VCaP (cell line): ENCODE data around the gene TET3.
A peak's percentile ranks its signal among the peaks of the same experiment; 100 is the strongest.

ENCODE experiments used
- H3K27ac ChIP-seq: fragments of 450-650 bp; 2 replicates; pipeline ENCODE4 v1.5.1; 2017
- TF ChIP-seq, protein P1 (sequence below): fragments of 450-650 bp; conservative IDR thresholded peaks from 2 replicates; pipeline ENCODE4 v1.5.1; 2017; ENCODE audit warnings: mild to moderate bottlenecking, moderate library complexity

The TET3 gene

DNA sequence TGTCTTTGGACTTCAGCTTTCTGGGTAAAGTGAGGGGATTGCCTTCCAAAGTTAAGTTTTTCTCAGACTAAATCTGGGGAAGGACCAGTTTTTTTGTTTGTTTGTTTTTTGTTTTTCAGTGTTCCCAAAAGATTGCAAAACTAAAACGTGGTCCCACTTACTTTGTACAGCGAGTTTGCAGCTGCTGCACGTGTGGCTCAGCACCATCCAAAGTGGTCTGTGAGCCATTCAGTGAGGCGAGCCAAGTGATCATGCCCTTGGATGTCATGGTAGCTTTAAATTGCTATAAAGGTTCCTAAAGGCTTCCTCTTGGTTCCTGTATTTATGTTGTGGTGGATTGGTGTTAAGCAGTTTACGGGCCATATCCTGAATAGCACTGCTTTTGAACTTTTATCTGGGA lies 23.0 kb downstream of the TET3 start:
- H3K27ac ChIP-seq, result peak overlapping the region; percentile 89
- TF ChIP-seq, protein P1, sequence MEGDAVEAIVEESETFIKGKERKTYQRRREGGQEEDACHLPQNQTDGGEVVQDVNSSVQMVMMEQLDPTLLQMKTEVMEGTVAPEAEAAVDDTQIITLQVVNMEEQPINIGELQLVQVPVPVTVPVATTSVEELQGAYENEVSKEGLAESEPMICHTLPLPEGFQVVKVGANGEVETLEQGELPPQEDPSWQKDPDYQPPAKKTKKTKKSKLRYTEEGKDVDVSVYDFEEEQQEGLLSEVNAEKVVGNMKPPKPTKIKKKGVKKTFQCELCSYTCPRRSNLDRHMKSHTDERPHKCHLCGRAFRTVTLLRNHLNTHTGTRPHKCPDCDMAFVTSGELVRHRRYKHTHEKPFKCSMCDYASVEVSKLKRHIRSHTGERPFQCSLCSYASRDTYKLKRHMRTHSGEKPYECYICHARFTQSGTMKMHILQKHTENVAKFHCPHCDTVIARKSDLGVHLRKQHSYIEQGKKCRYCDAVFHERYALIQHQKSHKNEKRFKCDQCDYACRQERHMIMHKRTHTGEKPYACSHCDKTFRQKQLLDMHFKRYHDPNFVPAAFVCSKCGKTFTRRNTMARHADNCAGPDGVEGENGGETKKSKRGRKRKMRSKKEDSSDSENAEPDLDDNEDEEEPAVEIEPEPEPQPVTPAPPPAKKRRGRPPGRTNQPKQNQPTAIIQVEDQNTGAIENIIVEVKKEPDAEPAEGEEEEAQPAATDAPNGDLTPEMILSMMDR, result no peak

DNA sequence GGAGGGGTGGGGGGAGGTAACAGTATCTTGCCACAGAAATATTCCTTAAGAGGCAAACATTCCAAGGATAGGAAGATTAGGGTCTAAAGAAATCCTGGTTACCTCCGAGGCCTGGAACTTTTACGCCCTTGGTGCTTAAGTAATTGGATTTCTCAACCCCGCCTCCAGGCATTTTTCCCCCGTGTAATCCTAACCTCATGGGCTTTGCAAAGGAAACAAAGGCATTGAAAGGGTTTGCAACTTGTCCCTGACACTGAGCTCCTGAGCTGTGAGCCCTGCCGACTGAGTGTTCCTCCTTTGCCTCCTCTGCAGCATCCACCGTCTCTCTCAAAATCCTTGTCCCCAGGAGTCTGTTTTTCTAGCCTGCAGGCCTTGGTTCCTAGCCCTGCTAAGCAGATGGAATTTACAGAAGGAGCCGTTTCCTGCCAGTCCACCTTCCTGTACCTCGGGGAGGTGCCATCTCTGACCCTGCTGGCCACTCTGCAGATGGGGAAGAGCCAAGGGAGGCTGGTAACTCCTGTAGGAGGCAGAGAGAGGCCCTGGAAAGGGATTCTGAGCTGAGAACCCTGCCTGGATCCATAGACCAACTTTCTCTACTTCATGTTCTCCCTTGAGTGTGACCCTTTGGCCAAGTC lies 24.2 kb downstream of the TET3 start:
- H3K27ac ChIP-seq, result peak overlapping the region; percentile 89
- TF ChIP-seq, protein P1, result no peak

DNA sequence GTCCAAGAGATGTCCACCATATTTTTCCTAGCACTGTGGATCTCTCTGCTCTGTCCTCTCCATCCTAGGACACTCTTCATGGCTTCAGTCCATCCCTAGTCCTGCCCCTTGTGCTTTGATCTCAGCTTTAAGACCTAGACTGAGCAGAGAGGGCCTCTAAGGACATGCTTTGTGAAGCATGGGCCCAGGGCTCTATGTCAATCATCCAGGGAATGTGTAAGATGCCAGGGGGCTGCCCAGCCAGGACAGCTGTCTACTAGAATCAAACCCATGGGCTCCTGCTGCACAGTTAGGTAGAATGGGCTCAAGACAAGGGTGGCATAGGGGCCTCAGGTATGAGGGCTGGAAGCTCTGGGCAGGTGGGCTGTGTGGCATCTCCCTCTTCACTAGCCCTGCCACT lies 24.9 kb downstream of the TET3 start:
- TF ChIP-seq, protein P1, result no peak
- H3K27ac ChIP-seq, result peak overlapping the region; percentile 89

DNA sequence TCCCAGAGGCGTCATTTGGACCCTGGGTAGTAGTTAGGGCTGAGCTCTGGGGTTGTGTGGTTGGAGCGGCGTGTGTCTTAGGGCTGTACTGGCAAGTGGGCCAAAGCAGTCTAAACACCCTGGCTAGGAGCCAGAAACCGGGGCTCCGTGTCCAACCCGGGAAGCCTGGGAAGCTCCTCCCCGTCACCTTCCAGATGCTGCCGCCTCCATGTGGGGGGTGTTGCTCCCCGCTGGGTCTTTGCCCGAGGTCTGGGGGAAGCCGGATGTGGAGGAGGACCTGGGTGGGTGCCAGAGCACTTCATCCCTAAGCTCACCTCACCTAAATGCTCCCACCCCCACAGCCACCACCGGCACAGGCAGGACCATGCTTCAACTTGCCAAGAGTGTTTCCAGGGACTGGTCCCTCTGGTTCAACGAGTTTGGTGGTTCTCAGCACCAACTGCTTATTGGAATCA lies 25.4 kb downstream of the TET3 start:
- TF ChIP-seq, protein P1, result no peak
- peak overlapping the region; percentile 89 for H3K27ac ChIP-seq

DNA sequence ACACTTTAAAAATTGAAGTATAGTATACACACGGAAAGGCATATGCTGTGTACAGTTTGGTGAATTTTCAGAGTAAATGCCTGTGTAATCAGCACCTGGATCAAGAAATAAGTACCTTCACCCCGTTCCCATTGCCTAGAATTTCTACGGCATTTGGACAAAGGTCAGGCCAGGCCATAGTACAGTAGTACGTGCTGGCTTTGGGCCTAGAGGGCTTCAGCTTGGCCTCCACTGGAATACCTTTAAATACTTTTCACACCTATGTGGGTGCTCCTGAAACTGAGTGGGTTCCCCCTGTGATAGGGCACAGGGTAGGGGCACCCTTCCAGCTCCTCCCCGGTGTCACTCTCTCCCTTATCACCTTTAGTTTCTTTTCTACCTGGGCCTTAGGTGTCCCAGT lies 26.5 kb downstream of the TET3 start:
- TF ChIP-seq, protein P1, result no peak
- H3K27ac ChIP-seq, result peak overlapping the region; percentile 89

DNA sequence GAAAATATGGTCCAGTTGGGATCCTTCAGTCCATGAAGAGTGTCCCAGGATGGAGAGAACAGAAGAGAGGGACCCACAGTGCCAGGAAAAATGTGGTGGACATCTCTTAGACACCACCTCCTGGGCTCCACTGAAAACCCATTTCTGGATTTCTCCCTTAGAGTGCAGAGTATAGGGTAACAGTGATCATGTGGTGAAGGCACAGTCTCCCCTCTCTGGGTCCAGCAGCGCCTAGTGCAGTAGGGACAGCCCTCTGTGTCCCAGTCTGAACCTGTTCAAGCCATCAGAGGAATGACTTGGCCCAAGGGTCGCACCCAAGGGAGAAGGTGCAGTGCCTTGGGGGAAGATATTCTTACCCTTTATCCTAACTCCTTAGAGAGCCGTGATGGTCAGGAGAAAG lies 30.1 kb downstream of the TET3 start:
- TF ChIP-seq, protein P1, result no peak
- no peak overlapping the region for H3K27ac ChIP-seq

DNA sequence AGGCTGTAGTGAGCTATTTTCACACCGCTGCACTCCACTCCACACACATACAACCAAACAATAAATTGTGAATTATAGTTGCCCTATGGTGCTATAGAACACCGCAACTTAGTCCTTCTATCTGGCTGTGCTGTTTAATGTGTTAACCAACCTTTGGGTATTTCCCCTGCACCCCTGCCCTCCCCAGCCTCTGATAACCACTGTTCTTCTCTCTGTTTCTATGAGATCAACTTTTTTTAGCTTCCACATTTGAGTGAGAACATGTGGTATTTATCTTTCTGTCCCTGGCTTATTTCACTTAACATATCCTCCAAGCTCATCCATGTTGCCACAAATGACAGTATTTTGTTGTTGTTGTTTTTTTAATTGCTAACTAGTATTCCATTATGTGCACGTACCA lies 32.5 kb downstream of the TET3 start:
- H3K27ac ChIP-seq, result no peak overlapping the region
- TF ChIP-seq, protein P1, result no peak
